ENCODE results near the gene ASTN2.
"Not testable (repeated sequence)": the region's sequence is repeated elsewhere in the genome, so short reads cannot be mapped to it uniquely, and the experiment has no call there.

The ASTN2 gene

DNA sequence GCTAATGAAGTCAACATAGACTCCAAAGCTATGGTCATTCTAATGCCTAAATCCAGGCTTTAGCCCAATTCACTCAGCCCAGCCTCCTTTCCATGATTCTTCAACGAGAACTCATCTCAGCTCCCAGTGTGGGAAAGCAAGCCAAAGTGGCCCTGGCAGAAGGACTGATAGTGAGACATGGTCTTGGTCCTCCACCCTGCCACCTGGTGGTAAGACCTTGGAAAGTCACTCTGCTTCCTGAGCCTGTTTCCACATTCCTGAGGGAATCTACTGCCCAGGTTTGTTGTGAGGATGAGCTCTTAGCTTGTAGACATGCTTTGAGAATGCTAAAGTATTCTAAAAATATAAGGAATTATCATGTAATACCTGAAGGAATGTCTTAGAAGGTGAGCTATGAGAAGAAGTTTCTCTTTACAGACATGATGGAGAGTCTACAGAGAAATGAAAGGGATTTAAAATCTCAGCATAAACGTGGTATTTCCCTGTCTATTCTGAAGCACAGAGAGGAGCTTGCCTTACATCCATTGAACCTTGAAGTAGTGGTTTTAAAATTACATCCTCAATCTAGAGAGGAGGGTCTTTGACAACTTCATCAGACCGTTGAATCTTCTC is 554.2 kb downstream of the ASTN2 start:
- DNase-seq (ENCODE audit: low read depth), result no peak

DNA sequence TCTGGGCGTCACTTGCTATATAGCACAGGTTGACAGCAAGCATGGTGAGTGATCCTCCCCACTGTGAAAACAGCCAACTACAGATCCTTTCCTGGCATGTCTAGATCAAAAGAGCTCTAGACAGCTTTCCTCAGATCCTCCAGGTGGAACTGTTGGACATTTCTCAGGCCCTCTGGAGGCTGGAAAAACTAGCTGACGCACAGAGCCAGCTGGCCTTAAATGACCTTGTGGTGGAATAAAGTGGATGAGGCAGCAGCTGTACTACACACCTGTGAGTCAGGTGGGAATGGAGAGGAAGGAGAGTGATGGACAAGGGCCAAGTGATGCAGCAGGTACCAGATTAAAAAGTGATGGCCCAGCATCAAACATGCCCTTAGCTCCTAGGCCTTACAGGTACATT is 555.1 kb downstream of the ASTN2 start:
- DNase-seq (ENCODE audit: low read depth), result no peak

DNA sequence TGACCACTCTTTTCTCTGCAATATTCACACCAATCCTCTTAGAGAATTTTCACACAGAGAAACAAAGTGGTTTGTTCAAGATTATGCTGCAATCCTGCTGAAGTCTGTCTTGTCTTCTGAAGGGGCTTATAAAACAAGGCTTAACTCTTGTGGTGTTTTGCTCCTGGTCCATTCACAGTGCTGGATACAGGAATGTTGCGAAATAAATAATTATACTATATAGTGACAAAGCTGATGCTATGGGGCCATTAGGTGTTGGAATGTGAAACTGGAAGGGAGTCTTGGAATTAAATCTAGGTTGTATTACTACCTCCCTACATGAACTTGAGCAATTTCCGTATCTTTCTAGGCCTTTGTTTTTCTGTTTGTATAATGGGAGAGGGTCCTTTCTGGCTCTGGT is 557.5 kb downstream of the ASTN2 start:
- no peak for DNase-seq (ENCODE audit: low read depth)

DNA sequence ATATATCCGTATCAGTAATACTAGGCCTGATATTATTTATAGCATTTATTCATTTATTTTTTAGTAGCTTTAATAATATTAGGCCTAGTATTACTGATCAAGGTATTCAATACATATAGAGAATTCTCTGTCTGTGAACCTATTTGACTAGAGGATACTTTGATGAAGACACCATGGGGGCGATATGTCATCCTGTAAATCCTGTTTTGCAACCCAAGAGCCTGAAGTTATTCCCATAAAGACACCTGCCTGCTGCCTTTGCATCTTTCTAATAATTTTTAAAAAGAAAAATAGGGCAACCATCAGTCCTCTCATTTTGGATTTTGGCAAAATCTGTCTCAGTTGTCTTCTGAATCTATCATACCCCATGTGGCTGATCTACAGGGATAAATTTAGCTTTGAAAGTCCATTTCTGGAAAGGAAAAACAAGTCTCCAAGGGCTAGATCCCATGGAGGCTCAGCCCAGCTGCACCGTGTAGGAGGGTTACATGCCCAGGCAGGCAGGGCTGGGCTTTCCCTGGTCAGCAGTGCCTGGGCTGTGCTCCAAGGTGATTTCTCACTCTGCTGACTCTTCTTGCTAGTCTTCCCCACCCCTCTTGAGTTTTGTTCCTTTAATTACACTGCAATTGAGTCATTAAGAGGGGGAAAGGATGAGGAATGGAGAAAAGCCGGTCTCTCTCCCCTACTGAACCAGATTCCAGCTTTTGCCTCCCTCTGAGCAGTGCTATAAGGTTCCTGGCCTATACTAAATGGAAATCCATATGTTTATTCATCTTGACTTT is 558.8 kb downstream of the ASTN2 start:
- no peak for DNase-seq (ENCODE audit: low read depth)

DNA sequence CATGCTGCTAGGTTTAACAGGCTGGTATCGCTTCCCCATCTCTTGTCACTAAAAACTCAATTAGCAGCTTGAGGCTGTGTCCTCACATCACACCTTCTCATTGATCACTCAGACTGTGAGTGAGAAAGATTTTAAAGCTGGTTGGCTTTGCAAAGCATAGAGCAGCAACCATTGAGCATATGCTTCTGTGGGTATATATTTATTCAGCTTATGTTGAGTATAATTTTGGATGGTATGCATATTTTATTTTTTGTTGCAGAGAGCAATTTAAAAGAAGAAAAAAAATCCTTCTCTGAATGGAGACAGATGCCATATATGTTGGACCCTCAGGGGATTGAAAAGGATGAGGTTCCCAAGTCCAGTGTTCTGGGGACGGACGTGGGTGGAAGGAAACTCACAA is 565.1 kb downstream of the ASTN2 start:
- no peak for DNase-seq (ENCODE audit: low read depth)

DNA sequence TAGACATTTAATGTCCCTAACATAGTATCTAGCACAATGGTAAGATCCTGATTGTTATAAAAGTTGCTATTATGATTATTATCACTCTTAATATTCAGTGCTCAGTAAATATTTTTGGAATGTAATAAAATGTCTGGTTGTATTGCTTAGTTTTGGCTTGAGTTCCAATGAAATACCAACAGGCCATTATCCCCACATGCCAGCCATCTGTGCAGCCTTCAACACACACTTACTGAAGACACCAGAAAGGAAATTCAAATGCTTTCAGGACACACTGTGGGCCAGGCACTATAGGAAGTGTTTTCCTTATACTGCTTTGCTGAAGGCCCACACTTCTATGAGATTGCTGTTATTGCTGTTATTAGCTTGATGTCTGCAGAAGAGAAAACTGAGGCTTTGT is 570.2 kb downstream of the ASTN2 start:
- DNase-seq (ENCODE audit: low read depth), result no peak

DNA sequence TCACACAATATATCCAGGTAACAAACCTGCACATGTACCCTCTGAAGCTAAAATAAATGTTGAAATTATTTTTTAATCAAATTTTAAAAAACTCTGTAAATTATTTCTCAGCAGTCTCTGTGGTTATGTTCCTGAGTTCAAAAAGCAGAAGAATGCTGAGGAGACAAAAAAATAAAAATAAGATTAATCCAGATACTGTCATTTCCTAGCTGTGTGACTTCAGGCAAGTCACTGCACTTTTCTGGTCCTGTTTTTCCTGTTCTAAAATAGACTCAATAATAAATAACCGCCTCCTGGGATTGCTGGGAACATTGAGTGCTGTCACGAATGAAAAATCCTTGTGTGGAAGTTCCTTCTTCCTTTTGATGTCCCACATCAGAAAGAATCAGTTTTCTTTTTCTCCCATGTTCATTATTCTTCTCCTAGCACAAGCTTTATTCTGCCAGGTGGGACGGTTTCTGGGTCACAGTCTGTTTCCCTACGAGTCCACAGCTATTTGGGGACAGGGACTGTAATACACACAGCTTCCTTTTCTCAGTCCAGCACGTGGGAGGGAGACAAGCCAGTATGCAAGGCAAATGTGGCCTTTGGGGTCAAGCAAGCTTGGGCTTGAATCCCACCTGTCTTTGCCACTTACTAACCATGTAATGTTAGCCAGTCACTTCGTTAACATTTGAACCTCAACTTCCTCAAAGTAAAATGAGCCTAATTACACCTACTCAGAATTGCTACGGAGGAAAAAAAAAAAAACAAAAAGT is 570.8 kb downstream of the ASTN2 start:
- no peak for DNase-seq (ENCODE audit: low read depth)

DNA sequence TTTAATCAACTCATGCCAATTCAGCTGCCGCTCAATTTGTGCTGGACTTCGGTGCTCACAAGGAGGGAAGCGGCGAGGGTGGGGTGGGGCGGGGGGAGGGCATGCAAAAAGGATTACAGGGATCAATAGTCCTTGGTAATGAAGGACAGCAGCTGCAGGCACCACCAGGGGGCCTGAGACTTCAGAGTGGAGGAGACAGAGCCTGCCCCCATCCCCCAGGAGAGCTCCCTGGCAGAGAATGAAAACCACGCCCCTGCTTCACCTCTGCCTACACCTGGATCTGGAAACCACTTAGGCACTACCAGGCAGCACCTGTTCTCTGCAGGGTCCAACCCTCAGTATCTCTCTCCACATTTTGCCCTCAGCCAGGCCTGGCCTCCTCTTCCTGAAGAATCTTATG is 572.2 kb downstream of the ASTN2 start:
- DNase-seq (ENCODE audit: low read depth), result no peak

DNA sequence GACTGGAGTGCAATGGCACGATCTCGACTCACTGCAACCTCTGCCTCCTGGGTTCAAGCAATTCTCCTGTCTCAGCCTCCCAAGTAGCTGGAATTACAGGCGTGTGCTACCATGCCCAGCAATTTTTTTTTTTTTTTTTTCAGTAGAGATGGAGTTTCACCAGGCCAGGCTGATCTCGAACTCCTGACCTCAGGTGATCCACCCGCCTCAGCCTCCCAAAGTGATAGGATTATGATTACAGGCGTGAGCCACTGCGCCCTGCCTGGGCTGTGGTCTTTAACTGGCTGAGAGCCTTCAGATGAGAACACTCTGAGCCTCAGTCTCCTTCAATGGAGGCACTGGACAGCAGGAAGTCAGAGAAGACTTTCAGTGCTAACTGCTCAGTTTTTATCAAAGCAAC is 576.4 kb downstream of the ASTN2 start:
- DNase-seq (ENCODE audit: low read depth), result not testable (repeated sequence)

DNA sequence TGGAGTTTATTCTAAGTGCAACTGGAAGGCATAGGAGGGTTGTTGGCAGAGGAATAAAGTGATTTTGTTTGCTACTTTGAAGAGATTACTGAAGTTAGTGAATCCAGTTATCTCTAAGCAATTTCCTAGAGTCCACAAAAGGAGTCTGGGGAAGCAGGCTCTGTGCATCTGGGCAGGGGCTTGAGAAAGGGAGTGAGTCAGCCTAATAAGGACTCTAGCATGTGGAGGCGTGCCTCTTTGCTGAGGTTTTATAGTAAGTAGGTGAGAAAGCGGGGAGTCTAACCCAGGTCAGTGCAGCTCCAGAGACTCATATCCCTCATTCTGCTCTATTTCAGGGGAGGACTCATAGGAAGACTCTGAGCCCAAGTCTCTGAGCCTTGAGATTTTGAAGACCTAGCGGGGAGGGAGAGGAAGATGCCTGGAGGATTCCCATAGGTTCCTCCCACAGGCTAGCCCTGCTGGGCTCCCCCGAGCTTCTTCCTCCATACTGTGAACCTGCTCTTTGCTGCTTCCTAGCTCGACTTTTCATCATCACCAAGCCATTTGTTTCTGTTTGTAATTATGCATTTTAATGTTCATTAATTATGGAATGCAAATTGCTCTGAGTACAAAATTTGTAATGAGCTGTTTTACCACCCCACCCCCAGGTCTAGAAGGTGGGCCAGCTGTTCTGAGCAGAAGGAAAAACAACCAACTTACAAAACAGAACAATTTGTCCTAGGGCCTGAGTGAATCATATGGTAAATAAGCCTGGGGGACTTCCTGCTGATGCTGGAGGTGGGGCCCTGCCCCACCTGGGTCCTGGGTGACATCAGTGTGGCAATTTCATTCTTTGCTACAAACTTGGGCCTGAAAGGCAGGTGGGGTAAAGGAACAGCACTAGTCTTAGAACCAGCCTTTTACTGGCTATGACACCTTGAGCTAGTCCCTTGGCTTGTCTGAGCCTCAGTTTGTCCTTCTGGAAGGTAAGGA is 577.6 kb downstream of the ASTN2 start:
- no peak for DNase-seq (ENCODE audit: low read depth)

DNA sequence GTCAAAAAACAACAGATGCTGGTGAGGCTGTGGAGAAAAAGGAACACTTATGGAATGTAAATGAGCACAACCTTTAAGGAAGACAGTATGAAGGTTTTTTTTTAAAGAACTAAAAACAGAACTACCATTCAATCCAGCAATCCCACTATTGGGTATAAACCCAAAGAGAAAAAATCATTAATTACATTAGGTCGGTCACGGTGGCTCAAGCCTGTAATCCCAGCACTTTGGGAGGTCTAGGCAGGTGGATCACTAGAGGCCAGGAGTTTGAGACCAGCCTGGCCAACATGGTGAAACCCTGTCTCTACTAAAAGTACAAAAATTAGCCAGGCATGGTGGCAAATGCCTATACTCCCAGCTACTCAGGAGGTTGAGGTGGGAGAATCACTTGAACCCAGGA is 584.5 kb downstream of the ASTN2 start:
- not testable (repeated sequence) for DNase-seq (ENCODE audit: low read depth)

DNA sequence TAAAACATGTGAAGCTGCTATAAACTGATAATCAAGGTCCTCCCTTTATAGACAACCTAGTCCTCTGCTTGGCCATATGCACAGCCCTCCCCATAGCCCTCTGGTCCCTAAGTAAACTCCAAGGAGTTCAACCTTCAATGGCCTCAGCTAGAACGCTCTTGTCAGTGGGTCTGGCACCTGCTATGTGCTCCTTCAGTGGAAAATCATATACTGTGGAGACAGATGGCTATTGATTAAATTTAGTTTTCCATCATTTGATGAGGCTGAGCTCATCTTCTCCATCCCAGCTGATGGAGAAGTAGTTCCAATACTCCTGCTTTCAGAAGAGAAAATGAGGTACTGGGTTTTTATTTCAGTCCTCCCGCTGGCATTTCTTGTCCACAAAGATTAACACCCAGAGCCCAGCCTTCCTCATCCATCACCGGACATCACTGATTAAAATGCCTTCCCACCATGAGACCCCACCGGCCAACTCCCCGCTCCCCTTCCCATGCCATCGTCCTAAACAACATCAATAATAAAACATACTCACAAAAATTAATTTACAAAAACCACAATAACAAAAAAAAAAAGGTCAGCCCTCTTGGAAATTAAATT is 593.1 kb downstream of the ASTN2 start:
- no peak for DNase-seq (ENCODE audit: low read depth)

DNA sequence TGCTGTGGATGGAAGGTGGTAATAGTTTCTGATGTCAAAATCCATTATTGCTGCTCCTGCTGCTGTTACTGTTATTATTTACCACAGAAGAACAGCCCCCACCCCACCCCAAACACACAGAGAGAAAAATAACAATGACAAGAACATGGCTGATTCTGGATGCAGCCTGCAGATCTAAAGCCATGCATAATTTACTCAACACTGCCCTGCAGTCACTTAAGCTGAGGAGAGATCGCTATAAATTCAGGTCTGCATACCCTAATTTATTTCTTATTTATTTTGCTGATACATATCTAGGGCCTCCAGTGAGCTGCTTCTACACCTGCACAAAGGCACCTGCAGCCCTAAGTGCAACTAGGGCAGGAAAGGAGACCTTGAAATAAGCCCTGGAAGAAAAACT is 595.7 kb downstream of the ASTN2 start:
- no peak for DNase-seq (ENCODE audit: low read depth)

DNA sequence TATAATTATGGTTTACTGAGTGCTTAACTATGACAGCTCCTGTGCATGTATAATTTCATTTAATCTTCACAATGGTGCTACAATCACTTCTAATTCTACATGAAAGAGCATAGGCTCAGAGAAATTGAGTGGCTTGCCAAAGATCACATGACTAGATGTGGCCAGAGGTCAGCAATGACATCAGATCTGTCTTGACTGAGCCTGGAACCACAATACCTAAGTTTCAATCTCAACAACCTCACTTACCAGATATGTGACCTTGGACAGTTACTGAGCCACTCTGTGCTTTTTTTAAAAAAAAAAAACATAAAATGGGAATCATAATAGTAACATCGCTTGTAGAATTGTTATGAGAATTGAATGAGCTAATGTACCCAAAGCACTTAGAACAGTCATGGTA is 597.1 kb downstream of the ASTN2 start:
- no peak for DNase-seq (ENCODE audit: low read depth)

DNA sequence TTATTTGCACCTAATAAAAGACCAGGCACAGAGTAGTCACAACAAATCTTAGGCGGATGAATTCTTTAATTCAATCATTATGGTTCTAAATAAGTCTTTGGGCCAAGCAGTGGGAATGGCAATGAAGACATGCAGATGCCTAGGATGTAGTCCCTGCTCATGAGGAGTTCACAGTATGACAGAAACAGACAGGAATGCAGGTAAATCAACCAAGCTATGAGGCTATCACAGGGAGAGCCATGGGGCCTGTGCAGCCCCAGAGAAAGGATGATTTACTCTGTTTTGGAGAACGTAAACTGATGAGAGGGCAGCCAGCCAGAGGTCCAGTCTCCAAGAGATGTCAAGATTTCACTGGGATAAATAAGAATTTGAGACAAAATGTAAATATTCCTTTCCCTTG is 598.4 kb downstream of the ASTN2 start:
- DNase-seq (ENCODE audit: low read depth), result no peak

DNA sequence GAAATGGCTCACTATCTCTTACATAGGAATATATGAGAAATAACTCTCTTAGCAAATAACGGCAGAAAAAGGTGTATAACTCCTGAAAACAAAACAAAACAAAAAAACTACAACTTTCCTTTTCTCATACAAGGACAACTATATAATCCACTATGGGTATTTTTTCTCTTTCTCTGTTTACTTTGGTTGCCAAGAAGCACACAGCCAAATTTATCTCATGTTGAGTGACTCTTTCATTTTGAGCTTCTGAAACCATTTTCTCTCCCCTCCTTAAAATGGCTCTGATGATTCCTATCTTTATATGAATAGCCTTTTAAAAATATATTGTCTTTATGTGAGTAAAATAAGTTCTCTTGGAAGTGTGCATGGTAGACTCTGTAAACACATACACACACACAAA is 599.0 kb downstream of the ASTN2 start:
- no peak for DNase-seq (ENCODE audit: low read depth)

DNA sequence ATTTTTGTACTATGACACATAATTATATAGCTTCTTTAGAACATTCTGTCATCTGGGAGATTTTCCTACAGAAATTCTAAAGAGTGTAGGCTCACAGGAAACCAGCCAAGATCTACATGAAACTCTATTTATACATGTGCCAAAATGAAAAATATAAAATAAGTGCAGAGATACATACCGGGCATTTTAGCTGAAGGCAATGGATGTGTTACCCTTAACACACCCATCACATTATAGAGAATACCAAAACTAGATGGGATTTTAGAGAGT is 601.9 kb downstream of the ASTN2 start:
- no peak for DNase-seq (ENCODE audit: low read depth)

DNA sequence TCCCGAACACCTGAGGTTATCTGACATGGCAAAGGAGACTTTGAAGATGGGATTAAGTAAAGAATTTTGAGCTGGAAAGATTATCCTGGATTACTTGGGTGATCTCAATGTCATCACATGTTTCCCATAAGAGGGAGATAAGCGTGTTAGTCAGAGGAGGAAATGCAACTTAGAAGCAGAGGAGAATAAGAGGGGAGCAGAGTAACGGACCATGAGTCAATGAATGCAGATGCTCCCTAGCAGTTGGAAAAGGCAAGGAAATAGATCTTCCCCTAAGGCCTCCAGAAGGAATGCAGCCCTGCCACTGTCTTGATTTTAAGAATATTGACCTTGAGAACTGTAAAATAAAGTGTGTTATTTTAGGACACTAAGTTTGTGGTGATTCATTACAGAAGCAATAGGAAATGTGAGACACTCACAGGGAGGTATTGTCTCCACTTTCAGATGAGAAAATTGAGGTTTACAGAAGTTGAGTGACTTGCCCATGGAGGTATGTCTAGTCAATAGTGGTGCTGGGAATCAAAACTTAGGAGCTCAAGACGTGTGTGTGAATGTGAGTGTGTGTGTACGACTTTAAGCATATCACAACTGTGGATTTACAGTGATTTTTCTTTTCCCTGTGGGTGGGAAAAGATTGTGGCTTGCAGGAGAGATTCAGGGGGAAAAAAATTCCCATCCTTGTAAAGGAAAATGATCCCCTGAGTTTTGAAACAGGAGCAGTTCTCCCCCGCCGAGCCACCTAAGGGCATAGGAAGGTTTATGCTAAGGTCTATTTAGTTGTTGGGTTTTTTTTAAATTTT is 602.4 kb downstream of the ASTN2 start:
- no peak for DNase-seq (ENCODE audit: low read depth)

DNA sequence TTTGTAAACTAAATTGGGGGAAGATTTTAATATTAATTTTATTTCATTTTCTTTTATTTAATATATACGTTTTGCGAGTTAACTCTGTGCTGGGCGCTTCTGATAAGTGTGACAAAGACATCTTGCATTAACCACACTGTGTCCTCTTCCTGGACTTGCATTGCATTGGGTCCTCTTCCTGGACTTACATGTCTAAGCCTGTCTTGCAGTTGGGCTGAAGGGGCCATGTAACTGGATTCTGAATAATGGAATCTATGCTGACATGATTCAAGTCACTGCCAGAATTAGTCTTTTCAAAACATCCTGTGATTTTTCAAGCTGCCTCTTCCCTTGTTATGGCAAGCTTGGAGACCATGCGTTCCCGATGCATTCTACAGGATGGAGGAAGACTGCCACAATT is 605.2 kb downstream of the ASTN2 start:
- no peak for DNase-seq (ENCODE audit: low read depth)

DNA sequence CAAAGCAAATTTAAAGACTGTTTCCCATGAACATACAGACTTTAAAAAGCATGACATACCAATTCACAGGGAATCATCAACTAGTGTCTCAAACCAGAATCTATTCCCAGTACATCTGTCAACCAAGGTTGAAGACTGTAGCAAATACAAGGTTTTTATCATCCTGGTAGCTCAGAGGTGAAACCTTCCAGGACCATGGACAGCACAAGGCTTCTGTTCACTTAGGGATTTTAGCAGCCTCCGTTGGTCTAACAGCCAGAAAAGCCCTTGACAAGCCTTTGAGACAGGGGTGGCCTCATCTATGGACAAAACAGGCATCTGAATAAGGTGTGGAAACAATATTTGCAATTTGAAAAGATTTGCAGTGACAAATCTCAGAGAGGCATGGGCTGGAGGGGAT is 608.8 kb downstream of the ASTN2 start:
- no peak for DNase-seq (ENCODE audit: low read depth)

DNA sequence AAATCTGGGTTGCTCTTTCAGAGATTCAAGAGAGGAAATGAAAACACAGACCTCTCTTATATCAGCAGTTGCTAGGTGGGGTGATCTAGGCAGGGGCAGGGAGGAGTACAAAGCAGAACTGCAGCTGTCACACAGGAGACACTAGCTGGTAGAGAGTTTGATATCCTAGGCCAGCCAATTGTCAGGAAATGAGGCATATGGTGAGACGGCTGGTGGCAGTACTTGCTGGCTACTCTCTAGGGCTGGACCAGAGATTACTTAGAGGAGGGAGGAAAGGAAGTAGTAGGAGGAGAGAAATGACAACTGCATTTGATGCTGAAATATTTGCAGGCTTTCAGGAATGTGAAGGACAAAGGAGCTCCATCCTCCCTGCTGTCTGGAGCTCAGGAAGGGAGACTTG is 614.0 kb downstream of the ASTN2 start:
- DNase-seq (ENCODE audit: low read depth), result no peak

All from stimulated activated CD8-positive, alpha-beta memory T cell treated with anti-CD3 and anti-CD28 coated beads, Interleukin-12 subunit alpha, Interleukin-12 subunit beta, amount 100 ng/mL, for 4 hours (primary cell).